Stimulated activated CD8-positive, alpha-beta memory T cell treated with anti-CD3 and anti-CD28 coated beads, Interleukin-7, amount 100 ng/mL, for 1 hour (primary cell): Measurements from ENCODE around the gene LRRC74A.
"Not testable (repeated sequence)": the region's sequence is repeated elsewhere in the genome, so short reads cannot be mapped to it uniquely, and the experiment has no call there.

Experiments used
- DNase-seq, 2 donors: peaks; one replicate each; pipeline ENCODE4 v3.0.0-alpha.2; 2020; ENCODE audit warnings: low read depth in 2 of 2

Gene LRRC74A

DNA sequence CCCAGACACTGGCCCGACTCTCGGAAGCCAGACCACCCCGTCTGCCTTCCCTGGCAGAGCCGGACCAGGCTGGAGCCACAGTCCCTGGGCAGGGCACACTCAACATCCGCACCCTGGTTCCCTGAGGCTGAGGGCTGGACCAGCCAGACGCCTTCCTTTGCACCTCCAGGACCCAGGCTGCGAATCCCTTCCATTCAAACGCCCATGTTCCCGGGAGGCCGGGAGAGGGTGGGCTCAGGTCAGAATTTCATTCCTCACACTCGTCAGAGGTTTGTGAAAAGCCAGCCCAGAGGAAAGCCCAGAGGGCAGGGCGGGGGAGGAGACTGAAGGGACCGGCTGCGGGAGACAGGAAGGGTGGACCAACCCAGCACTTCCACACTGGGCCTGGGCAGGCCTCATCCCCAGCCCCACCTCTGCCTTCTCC lies 58.7 kb downstream of the LRRC74A start:
- no peak for DNase-seq

GRCh38 chr14:76887191-76887590 lies 61.0 kb downstream of the LRRC74A start:
- no peak for DNase-seq

DNA sequence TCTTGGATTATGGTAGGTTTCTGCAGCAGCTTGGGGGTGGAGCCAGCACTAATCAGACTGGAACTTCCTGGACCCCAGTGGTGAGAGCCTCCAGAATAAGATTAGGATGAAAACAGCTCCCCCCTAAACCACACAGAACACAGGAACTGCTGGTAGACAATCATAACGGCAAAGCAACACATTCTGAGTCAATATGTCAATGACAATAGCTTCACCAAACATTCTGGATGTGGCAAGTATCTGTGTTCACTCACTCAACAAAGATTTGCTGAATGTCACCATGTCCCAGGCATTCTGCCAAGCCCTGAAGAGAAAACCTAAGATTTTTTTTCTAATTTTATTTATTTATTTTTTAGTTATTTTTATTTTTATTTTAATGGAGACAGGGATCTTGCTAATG lies 65.2 kb downstream of the LRRC74A start:
- no peak for DNase-seq

- no peak for DNase-seq
These were observed 68.1 kb downstream of the LRRC74A start for GRCh38 chr14:76894308-76894707.

DNA sequence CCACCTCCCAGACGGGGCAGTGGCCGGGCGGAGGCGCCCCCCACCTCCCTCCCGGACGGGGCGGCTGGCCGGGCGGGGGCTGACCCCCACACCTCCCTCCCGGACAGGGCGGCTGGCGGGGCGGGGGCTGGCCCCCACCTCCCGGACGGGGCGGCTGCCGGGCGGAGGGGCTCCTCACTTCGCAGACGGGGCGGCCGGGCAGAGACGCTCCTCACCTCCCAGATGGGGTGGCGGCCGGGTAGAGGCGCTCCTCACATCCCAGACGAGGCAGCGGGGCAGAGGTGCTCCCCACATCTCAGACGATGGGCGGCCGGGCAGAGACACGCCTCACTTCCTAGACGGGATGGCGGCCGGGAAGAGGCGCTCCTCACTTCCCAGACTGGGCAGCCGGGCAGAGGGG lies 71.8 kb downstream of the LRRC74A start:
- DNase-seq, result not testable (repeated sequence)

- no peak for DNase-seq
These were observed 74.5 kb downstream of the LRRC74A start for GRCh38 chr14:76900682-76901081.

- DNase-seq, result no peak
These were observed 75.2 kb downstream of the LRRC74A start for GRCh38 chr14:76901171-76902055.

- no peak for DNase-seq
These were observed 76.4 kb downstream of the LRRC74A start for GRCh38 chr14:76902591-76902990.

- DNase-seq, result no peak
These were observed 78.0 kb downstream of the LRRC74A start for GRCh38 chr14:76904100-76904739.

DNA sequence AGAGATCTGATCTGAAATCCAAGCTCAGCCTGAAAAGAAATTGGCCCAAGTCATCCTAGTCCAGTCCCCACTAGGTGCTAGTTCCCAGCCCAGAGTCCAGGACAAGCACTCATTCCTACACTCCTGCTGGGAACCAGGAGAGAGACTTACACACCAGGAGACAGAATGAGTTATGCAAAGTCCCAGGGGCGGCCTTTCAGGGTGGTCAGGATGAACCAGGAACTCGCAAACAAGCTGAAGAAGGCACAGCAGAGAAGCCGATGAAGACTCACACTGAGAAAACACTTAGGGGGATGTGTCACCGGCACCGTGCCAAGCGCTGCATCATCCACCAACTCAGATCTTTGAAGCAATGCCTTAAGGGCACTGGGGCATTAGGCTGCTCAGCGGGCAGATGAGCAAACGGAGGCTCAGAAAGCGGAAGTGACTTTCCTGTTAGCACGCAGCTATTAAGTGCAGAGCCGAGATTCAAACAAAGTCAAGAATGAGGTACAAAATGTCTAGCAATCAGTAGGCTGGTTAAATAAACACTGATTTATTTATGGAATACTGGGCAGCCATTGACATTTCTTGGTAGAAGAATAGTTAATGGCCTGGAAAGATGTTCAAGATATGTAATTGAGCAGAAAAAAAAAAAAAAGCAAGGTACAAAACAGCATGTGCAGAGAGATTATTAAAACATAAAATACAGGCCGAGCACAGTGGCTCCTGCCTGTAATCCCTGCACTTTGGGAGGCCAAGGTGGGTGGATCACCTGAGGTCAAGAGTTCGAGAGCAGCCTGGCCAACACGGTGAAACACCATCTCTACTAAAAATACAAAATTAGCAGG lies 78.7 kb downstream of the LRRC74A start:
- DNase-seq, result peak; percentile 49 to 52

GRCh38 chr14:76908834-76909233 lies 82.6 kb downstream of the LRRC74A start:
- DNase-seq, result no peak

- no peak for DNase-seq
These were observed 83.1 kb downstream of the LRRC74A start for GRCh38 chr14:76909266-76909665.

DNA sequence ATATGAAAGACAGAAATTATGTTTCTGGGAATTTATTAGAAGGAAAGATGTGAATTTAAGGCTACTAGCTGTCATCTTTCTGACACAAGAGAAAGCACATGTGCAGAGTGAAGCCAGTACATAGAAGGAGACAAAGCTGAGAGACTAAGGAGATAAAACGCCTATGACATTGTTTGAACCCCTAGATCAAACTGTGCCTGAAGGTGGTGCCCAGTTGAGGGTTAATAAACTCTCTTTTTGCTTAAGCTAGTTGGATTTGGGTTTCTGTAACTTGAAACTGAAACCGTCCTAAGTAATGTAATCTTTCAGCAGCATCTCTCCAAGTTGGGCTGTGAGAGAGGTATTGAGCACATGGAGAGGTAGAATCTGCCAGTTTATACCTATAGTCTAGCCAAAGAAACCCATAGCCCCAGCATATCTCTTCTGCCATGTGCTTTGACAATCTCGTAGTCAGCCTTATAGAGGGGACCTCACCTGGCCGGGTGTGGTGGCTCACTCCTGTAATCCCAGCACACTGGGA lies 84.2 kb downstream of the LRRC74A start:
- no peak for DNase-seq

GRCh38 chr14:76911473-76911872 lies 85.3 kb downstream of the LRRC74A start:
- DNase-seq, result no peak

DNA sequence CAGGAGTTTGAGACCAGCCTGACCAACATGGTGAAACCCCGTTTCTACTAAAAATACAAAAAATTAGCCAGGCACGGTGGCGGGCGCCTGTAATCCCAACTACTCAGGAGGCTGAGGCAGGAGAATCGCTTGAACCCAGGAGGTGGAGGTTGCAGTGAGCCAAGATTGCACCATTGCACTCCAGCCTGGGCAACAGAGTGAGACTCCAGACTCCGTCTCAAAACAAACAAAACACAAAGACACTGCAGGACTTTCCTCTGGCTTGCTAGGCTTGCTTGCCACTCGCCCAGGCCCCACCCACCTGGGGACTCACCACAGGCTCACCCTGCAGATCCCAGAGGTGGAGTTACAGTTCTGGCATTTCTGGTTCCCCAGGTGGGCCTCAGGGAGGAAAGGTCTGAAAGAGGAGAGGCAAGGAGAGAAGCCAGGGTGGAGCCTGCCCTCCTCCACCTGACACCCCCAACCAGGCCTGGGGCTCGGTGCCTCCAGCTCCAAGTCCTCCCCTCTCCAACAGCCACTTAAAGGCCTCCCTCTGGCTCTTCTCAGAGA lies 88.4 kb downstream of the LRRC74A start:
- not testable (repeated sequence) for DNase-seq

GRCh38 chr14:76916040-76916715 lies 90.0 kb downstream of the LRRC74A start:
- no peak for DNase-seq

- DNase-seq, result no peak
These were observed 91.0 kb downstream of the LRRC74A start for GRCh38 chr14:76917158-76917596.

DNA sequence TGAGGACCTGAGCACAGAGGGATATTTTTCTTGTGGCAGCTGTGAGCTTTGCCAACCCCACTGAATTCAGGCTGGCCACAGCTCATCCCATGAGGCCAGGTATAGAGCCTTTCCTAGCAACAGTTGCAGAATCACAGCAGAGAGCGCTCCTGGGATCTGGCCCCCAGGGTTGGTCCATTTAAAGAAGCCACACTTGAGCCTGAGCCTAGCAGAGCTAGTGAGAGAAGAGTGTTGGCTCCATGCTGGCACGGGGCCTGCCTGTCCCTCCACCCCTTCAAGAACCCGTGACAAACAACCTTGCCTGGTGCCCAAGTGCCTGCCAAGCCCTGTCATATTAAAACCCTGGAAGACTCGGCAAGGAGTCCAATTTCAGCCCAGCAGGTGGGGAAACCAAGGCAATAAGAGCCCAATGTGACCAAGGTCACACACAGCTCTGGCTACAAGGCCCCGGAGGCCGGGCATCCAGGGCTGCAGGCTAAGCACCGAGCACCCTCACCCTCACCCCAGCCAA lies 91.6 kb downstream of the LRRC74A start:
- no peak for DNase-seq

DNA sequence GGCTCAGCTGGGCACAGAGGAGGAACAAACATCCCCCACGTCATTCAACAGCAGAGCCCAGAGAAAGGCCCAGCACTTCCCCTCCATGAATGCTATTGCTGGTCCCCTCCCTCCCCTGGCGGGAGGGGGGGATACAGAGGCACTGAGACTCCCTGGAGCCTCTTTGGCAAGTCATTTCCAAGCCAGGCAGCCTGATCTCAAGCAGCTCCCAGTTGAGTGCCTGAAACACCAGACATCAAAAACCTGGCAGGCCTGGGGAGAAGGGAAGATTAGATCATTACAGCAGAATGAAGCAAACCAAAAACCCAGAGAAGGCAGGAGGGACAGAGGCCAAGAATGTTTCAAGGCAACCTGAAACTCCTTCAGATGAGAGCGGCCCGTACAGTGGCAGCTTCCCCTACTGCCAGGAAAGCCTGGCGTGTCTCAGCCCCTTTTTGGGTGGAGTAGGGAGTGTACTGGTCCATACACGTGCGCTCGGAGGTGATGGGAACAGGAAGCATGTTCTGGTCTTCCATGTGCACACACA lies 92.1 kb downstream of the LRRC74A start:
- DNase-seq, result no peak

GRCh38 chr14:76918782-76919394 lies 92.7 kb downstream of the LRRC74A start:
- DNase-seq, result no peak
